ENCODE results near the gene DIP2A.

DNA sequence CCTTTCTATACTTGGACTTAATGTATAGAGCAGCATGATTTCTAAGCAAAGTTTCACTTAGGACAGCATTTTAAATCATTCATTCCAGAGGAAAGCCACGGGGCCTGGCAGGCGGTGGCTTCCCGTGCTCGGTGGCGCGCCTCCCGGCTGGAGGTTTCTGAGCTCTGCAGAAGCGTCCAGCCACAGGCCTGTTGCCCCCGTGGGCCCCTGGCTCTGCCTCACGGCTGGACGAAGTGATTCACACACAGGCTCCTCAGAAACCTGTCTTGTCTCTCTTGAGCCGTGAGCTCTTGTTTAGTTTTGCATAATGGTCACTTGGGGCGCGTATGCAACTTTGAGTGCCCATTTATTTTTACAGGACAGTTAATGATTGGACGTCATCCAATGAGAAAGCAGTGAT is 22.1 kb upstream of the DIP2A start:
- TF ChIP-seq, protein P1, sequence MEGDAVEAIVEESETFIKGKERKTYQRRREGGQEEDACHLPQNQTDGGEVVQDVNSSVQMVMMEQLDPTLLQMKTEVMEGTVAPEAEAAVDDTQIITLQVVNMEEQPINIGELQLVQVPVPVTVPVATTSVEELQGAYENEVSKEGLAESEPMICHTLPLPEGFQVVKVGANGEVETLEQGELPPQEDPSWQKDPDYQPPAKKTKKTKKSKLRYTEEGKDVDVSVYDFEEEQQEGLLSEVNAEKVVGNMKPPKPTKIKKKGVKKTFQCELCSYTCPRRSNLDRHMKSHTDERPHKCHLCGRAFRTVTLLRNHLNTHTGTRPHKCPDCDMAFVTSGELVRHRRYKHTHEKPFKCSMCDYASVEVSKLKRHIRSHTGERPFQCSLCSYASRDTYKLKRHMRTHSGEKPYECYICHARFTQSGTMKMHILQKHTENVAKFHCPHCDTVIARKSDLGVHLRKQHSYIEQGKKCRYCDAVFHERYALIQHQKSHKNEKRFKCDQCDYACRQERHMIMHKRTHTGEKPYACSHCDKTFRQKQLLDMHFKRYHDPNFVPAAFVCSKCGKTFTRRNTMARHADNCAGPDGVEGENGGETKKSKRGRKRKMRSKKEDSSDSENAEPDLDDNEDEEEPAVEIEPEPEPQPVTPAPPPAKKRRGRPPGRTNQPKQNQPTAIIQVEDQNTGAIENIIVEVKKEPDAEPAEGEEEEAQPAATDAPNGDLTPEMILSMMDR (conservative IDR thresholded peaks at IDR 0.05; ENCODE audit: low read depth in 2 of 2): no peak
- TF ChIP-seq POLR2AphosphoS5 (IDR thresholded peaks at IDR 0.05; ENCODE audit: low read depth) (no peak), EZH2 (IDR thresholded peaks at IDR 0.05; ENCODE audit: low read depth, unreplicated experiment) (no peak), EZH2phosphoT487 (IDR thresholded peaks at IDR 0.05; ENCODE audit: unreplicated experiment) (no peak), ZNF331 (CRISPR knock-in tag; IDR thresholded peaks at IDR 0.05; ENCODE audit: low read depth) (no peak), NANOG (IDR thresholded peaks at IDR 0.05; ENCODE audit: borderline replicate concordance) (no peak)
- TF ChIP-seq, protein P2, sequence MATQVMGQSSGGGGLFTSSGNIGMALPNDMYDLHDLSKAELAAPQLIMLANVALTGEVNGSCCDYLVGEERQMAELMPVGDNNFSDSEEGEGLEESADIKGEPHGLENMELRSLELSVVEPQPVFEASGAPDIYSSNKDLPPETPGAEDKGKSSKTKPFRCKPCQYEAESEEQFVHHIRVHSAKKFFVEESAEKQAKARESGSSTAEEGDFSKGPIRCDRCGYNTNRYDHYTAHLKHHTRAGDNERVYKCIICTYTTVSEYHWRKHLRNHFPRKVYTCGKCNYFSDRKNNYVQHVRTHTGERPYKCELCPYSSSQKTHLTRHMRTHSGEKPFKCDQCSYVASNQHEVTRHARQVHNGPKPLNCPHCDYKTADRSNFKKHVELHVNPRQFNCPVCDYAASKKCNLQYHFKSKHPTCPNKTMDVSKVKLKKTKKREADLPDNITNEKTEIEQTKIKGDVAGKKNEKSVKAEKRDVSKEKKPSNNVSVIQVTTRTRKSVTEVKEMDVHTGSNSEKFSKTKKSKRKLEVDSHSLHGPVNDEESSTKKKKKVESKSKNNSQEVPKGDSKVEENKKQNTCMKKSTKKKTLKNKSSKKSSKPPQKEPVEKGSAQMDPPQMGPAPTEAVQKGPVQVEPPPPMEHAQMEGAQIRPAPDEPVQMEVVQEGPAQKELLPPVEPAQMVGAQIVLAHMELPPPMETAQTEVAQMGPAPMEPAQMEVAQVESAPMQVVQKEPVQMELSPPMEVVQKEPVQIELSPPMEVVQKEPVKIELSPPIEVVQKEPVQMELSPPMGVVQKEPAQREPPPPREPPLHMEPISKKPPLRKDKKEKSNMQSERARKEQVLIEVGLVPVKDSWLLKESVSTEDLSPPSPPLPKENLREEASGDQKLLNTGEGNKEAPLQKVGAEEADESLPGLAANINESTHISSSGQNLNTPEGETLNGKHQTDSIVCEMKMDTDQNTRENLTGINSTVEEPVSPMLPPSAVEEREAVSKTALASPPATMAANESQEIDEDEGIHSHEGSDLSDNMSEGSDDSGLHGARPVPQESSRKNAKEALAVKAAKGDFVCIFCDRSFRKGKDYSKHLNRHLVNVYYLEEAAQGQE (IDR thresholded peaks at IDR 0.05; ENCODE audit: unreplicated experiment): no peak

Data from GM23338 (cell line).